RKO (cell line): ENCODE measurements around the gene ITPR1.
"Not testable (repeated sequence)": the region's sequence is repeated elsewhere in the genome, so short reads cannot be mapped to it uniquely, and the experiment has no call there.

Experiments
- DNase-seq: peaks from one replicate; pipeline ENCODE4 v3.0.0-alpha.2; 2016; ENCODE audit warnings: low spot score

Gene ITPR1

GRCh38 chr3:4596612-4597011 lies 103.5 kb downstream of the ITPR1 start:
- DNase-seq: no peak

- no peak for DNase-seq
Observed at GRCh38 chr3:4597208-4597985, 104.2 kb downstream of the ITPR1 start.

GRCh38 chr3:4598232-4598631 lies 105.1 kb downstream of the ITPR1 start:
- DNase-seq: not testable (repeated sequence)

- DNase-seq: no peak
Observed at GRCh38 chr3:4599612-4600011, 106.5 kb downstream of the ITPR1 start.

GRCh38 chr3:4600493-4600892 lies 107.3 kb downstream of the ITPR1 start:
- no peak for DNase-seq

- DNase-seq: no peak
Observed at GRCh38 chr3:4601892-4602291, 108.7 kb downstream of the ITPR1 start.

DNA sequence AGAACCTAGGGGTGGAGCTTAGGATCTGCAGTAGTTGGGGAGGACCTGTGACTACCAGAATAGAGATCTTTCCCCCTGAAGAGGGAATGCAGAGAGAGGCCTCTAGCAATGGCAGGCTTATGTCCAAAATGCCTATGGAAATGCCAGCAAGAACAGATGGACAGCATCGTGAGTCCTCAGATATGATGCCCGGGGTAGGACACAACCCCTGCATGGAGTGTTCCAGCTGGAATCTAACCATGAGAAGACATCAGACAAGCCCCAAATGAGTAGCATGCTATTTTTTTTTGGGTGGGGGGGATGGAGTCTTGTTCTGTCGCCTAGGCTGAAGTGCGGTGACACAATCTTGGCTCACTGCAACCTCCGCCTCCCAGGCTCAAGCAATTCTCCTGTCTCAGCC lies 111.5 kb downstream of the ITPR1 start:
- no peak for DNase-seq

DNA sequence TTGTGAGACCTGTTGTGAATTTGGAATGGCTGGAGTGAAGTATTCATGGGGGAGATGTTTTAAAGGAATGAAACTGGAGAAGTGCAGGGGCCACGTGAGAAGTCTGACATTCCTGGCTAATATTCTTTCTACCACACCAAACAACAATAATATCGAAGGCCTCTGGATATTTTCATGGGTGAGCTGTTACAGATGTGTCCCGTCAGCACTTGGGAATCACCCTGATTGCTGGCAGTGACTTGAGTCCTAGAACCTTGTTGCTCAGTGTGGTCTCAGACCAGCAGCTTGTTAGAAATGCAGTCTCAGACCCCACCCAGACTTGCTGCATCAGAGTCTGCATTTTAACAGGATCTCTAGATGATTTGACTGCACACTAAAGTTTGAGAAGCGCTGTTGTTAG lies 113.8 kb downstream of the ITPR1 start:
- no peak for DNase-seq

- no peak for DNase-seq
Observed at GRCh38 chr3:4613366-4613765, 120.2 kb downstream of the ITPR1 start.

- DNase-seq: no peak
Observed at GRCh38 chr3:4614070-4614469, 120.9 kb downstream of the ITPR1 start.

DNA sequence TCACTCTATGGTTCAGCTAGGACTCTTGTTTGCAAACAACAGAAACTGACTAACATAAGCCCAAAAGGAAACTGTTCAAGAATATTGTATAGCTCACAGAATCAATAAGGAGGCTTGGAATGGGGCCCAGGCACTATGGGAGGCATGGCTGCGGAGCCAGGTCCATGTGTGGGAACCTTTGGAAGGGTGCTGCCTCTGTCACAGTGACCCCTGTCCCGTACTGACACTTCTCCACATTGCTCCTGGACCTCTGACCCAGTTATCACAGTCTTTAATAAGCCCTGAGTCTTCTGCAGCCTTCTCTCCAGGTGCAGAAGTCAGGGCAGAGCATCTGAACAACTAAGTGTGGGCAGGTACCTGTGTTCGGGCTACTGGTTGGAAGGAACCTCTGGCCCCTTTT lies 121.8 kb downstream of the ITPR1 start:
- DNase-seq: no peak

DNA sequence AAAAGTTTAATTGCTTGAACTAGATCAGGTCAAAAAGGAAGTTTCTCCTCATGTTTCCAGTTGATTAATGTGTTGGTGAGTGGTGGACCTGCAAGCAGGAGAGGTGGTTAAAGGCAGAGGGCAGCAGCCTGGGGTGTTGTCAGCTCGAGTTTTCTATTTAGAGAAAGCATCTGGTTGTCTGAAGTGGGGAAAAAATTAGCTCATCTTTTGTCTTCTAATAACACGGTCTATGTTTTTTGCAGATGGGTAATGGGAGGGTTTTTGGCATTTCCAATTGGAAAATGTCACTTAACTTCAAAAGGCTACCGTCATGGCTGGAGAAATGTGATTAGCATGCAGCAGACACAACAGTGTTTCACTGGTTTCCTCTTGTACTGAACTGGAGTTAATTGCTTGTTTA lies 122.6 kb downstream of the ITPR1 start:
- no peak for DNase-seq

DNA sequence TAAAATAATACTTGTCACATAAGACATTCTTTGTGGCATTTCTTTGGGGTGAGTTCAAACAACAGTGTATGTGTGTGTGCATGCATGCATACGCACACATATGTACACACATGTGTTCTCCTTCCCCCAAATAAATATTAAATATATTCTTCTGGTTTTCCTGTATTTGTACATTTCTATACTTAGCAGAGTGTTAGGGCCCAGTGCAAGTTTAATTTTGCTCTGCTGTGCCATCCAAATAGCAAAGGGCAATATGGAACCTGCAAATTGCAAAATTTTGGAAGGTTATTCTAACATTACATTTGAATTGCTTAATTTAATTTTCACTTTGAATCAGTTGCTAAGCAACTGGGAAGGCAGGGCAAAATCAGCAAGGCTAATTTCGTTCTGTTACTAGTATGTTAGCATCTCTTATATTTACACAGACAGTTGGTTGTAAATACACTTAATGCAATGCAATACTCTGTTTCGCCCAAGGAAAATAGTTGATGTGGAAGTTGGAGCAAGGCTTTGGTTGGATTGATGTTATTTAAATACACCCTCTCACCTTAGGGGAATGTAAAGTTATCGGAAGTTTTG lies 130.4 kb downstream of the ITPR1 start:
- DNase-seq: no peak

DNA sequence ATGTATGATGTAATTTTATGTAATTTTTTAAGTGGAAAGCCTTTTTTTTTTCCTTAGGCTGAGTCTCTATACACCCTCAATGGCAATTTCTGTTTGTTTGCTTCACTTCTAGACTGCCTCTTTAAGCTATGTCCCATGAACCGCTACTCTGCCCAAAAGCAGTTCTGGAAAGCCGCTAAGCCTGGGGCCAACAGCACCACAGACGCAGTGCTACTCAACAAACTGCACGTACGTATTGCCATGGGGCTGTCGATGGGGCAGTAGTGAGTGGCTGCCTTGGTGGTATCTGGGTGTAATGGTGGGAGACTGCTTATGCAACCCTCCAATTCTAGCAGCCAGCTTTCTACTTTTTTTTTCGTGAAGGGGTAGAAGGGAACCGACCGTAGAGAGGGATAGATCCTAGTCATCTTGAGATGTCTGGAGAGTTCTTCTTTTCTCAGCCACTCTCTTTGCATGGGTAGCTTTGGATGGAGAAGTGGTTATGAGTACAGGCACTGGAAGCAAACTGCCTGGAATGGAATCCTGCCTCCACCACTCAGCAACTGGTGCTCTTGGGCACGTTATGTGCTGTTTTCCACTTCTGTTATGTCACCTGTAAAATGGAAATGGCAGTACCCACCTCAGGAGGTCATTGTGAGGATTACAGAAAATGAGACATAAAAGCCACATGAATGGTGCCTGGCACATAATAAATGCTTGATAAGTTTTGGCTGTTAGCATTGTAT lies 134.7 kb downstream of the ITPR1 start:
- no peak for DNase-seq

DNA sequence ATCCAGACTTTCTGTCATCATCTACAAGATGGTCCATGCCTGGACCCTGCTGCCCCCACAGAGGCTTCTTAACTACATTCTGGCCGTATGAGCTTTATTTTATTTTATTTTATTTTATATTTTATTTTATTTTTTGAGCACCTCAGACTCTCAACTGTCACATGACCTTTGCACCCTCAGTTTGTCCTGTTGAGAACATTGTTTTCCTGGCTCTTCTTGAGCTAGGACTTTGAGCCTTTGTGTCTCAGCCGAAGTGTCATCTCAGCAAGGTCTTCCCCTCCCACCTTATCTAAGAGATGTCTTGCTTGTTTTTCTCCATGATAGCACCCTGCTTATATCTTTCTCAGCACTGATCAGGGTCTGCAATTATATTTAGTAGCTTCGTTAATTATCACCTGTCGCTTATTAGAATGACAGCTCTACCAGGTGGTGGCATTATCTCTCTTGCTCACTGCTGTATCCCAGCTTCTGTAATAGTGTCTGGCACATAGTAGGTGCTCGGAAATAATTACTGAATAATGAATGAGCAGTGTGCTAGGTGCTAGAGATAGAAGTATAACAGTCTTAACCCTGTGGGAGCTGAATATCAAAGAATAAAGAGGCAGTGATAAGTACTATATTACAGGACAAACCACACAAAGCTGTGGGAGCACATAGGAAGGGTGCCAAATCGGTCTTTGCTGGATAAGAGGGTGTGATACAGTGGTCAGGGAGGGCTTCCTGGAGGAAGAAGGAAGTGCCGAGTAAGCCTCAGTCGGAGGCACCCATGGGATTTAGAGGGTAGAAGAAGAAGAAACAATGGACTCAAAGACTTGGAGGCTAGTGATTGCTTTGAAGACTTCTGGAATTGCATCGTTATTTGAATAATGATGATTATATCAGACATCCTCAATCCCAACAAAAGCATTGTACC lies 136.2 kb downstream of the ITPR1 start:
- DNase-seq: no peak

GRCh38 chr3:4633078-4634004 lies 140.2 kb downstream of the ITPR1 start:
- DNase-seq: peak; percentile 70

DNA sequence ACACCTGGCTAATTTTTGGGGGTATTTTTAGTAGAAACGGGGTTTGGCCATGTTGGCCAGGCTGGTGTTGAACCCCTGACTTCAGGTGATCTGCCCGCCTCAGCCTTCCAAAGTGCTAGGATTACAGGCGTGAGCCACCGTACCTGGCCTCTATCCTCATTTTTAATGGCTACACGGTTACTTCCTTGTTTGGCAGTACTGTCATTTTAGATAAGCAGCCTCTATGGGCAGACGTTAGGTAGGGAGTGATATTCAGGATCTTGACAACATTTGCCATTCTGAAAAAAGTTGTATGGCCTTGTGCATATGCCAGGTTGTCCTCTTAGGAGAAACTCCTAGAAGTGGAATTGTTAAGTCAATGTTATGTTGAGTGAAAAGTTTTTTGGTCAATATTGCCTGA lies 141.7 kb downstream of the ITPR1 start:
- DNase-seq: no peak

DNA sequence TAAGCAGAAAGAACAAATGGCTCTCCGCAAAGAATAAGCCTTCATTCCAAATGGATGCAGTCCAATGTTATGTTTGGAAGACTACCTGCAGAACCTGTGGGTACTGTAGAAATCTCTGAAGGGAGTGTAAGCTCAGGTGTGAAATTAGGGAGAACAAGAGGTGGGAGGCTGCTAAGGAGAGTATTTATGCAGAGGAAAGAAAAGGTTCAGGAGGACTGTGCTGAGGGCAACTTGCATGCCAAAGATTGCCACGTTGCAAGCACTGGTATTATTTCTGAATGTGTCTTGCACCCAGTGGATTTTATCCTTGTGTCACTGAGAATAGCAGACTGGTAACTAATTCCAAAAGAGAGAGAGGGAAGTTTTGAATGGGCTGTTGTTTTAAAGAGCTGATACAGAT lies 144.1 kb downstream of the ITPR1 start:
- no peak for DNase-seq

- DNase-seq: no peak
Observed at GRCh38 chr3:4641863-4642563, 148.9 kb downstream of the ITPR1 start.

DNA sequence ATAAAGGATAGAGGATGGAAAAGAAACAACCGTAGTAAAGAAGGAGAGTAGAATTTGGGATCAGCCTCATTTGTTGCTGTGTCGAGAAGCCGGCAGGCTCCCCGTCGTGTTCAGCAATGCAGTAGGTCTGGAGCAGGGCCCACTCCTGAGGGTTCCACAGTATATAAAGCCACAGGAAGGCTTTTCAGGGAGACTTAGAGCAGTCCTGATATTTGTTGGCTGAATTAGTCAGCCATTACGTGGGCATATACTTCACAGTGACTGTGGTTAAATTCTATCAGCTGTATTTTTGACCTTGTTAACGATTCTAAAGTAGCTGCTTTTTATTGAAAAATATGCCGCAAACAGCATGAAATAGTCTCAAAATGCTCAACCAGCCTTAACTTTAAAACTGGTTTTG lies 149.5 kb downstream of the ITPR1 start:
- DNase-seq: no peak
